Nephron progenitor cell (in vitro differentiated cells): Measurements from ENCODE around the gene TSPAN5.
"Not testable (repeated sequence)": the region's sequence is repeated elsewhere in the genome, so short reads cannot be mapped to it uniquely, and the experiment has no call there.

Experiments
- DNase-seq: peaks from one replicate; pipeline ENCODE4 v3.0.0; 2021
- H3K27ac Mint-ChIP-seq: 2 replicates; pipeline ENCODE4 v1.8.0; 2021; ENCODE audit warnings: mild to moderate bottlenecking, moderate library complexity, mixed read lengths
- H3K27me3 Mint-ChIP-seq: 2 replicates; pipeline ENCODE4 v1.8.0; 2021; ENCODE audit warnings: mild to moderate bottlenecking, low read depth, mixed read lengths; ENCODE audit not compliant: poor library complexity
- H3K36me3 Mint-ChIP-seq: 2 replicates; pipeline ENCODE4 v1.8.0; 2021; ENCODE audit warnings: low read depth, mixed read lengths
- H3K4me1 Mint-ChIP-seq: 2 replicates; pipeline ENCODE4 v1.8.0; 2021; ENCODE audit warnings: mixed read lengths
- H3K4me3 Mint-ChIP-seq: 2 replicates; pipeline ENCODE4 v1.8.0; 2021; ENCODE audit warnings: mild to moderate bottlenecking, moderate library complexity, mixed read lengths
- H3K9me3 Mint-ChIP-seq: 2 replicates; pipeline ENCODE4 v1.8.0; 2021; ENCODE audit warnings: mild to moderate bottlenecking, moderate library complexity, mixed read lengths
- CTCF ChIP-seq: fragments of 200-600 bp; sonication (generic); IDR thresholded peaks from 2 replicates; pipeline ENCODE4 v1.5.0; 2021; ENCODE audit warnings: antibody characterized with exemption

Gene TSPAN5

GRCh38 chr4:98539741-98540140, 118.7 kb downstream of the TSPAN5 start:
- Mint-ChIP-seq H3K4me1 (peaks cover 6% of the 10 kb centered on the region), H3K4me3 (no peak overlapping the region), H3K27ac (no peak overlapping the region), H3K27me3 (peaks cover 3% of the 10 kb centered on the region), H3K9me3 (peaks cover 9% of the 10 kb centered on the region), H3K36me3 (peaks cover 26% of the 10 kb centered on the region)
- DNase-seq, result no peak
- TF ChIP-seq CTCF, result no peak

GRCh38 chr4:98539299-98539698, 119.1 kb downstream of the TSPAN5 start:
- H3K27ac Mint-ChIP-seq, result no peak overlapping the region
- TF ChIP-seq CTCF, result no peak
- H3K4me1 Mint-ChIP-seq, result peaks cover 1% of the 10 kb centered on the region
- no peak overlapping the region for H3K4me3 Mint-ChIP-seq
- peaks cover under 1% of the 10 kb centered on the region for H3K27me3 Mint-ChIP-seq
- H3K36me3 Mint-ChIP-seq, result peaks cover 29% of the 10 kb centered on the region
- no peak for DNase-seq
- peaks cover 14% of the 10 kb centered on the region for H3K9me3 Mint-ChIP-seq

- peaks cover 30% of the 10 kb centered on the region for H3K9me3 Mint-ChIP-seq
- peaks cover 35% of the 10 kb centered on the region for H3K36me3 Mint-ChIP-seq
- no peak for TF ChIP-seq CTCF
- no peaks in the 10 kb centered on the region for H3K4me1 Mint-ChIP-seq
- H3K27me3 Mint-ChIP-seq, result no peaks in the 10 kb centered on the region
- no peak overlapping the region for H3K27ac Mint-ChIP-seq
- no peak for DNase-seq
- H3K4me3 Mint-ChIP-seq, result no peak overlapping the region
These were observed 121.8 kb downstream of the TSPAN5 start for GRCh38 chr4:98536631-98537030.

- not testable (repeated sequence) for H3K4me3 Mint-ChIP-seq, H3K4me1 Mint-ChIP-seq, H3K27ac Mint-ChIP-seq, H3K27me3 Mint-ChIP-seq, DNase-seq
- Mint-ChIP-seq H3K36me3 (peaks cover 32% of the 10 kb centered on the region), H3K9me3 (peaks cover 32% of the 10 kb centered on the region)
These were observed 124.3 kb downstream of the TSPAN5 start for GRCh38 chr4:98534146-98534545.

- Mint-ChIP-seq H3K9me3 (peaks cover 28% of the 10 kb centered on the region), H3K27me3 (no peaks in the 10 kb centered on the region), H3K4me1 (peaks cover 11% of the 10 kb centered on the region), H3K36me3 (peaks cover 13% of the 10 kb centered on the region), H3K4me3 (no peak overlapping the region), H3K27ac (peak overlapping the region; percentile 50)
- no peak for TF ChIP-seq CTCF
- DNase-seq, result no peak
These were observed 127.8 kb downstream of the TSPAN5 start for GRCh38 chr4:98530572-98530971.

GRCh38 chr4:98529970-98530569, 128.3 kb downstream of the TSPAN5 start:
- Mint-ChIP-seq H3K27ac (no peak overlapping the region), H3K36me3 (peaks cover 10% of the 10 kb centered on the region), H3K27me3 (no peaks in the 10 kb centered on the region), H3K4me3 (no peak overlapping the region), H3K9me3 (peaks cover 24% of the 10 kb centered on the region), H3K4me1 (peaks cover 13% of the 10 kb centered on the region)
- DNase-seq, result no peak
- no peak for TF ChIP-seq CTCF
